Glomerular visceral epithelial cell (primary cell): Measurements from ENCODE around the gene P2RY2.

ENCODE experiments used
- DNase-seq: peaks from one replicate; pipeline ENCODE4 v3.0.0-alpha.2; 2016; ENCODE audit errors: extremely low spot score

Gene P2RY2

DNA sequence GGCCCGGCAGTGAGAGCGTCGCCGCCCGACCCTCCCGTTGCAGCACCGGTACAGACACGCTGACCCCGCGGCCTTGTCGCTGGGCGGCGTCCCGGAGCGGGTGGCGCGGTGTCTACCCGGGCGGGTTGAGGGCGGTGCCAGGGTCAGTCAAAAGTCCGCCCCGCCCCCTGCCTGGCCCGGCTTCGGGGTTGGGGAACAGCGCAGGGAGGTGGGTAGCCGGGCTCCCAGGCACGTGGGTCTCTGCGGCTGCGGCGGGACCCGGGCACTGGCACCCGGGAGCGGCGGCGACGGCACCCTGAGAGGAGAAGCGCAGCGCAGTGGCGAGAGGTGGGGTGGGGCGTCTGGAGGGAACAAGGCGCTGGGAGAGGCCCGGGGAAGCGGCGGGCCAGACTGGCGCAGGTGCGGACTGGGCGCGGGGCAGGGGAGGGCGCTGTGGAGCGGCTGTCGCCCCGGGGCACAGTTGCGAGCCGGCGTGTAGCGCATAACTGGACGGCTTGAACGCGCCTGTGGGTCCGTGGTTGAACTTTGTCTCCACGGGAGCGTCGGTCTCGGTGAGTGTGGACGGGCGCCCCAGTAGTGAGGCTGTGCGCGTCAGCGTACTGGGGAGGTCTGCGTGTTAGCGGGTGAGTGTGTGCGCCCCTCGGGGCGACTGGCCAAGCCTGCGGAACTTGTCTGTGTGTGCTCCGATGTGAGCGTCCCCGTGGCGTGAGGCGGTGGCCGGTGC lies at the start of gene P2RY2:
P2RY2 (plus strand) TSS at position 176 of the 724 bp plus-strand sequence. CDS start 15,879 bp downstream, outside the sequence.
- peak; percentile 47 for DNase-seq

GRCh38 chr11:73168925-73169579 lies 49.0 kb upstream of the P2RY2 start:
- no peak for DNase-seq

- DNase-seq: no peak
Observed at GRCh38 chr11:73170140-73170539, 47.9 kb upstream of the P2RY2 start.

- DNase-seq: no peak
Observed at GRCh38 chr11:73171436-73172161, 46.5 kb upstream of the P2RY2 start.

DNA sequence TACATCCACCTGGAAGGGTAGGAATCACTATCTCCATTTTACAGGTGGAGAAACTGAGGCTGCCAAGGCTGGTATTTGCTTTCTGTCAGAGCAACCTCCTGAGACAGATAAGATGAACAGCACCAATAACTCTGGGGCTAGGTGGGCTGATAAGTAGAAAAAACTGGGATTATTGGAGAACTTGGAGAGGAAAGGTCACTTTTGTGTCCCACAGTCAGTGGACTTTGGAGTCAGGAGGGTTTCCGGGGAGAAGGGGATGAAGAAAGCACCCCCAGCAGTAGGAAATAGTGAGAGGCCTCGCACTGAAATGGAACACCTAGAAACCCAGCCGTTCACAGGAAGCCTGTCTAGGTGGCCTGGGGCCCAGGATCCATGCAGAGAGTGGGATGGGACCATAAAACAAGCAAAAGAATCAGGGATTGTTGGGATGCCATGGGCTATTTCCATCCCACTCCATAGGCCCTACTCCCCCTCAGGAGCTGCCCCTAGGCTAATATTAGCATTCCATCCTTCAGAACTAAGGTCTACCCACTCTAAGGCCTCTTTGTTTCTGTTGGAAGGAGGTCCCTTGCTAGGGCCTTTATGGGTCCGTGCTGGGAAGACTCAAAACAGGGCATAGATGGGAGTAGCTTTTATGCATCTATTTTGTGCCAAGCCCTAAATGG lies 45.0 kb upstream of the P2RY2 start:
- no peak for DNase-seq

GRCh38 chr11:73173755-73174494 lies 44.2 kb upstream of the P2RY2 start:
- no peak for DNase-seq

- no peak for DNase-seq
Observed at GRCh38 chr11:73174495-73174791, 43.6 kb upstream of the P2RY2 start.

GRCh38 chr11:73175551-73176144 lies 42.4 kb upstream of the P2RY2 start:
- DNase-seq: no peak

GRCh38 chr11:73176145-73176873 lies 41.8 kb upstream of the P2RY2 start:
- no peak for DNase-seq

DNA sequence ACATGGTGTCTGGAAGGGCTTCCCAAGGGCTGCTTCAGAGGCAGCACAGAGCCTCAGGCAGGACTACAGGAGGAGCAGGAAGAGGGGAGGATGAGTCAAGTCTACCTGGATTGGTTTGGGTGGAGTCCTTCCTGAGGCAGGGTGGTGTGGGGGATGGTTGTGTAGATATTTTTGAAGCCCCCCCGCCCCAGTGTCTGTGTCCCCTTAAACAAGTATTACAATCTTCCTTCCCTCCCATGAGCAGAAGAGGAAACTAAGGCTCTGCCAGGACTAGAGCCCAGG lies 41.3 kb upstream of the P2RY2 start:
- no peak for DNase-seq

GRCh38 chr11:73177380-73177777 lies 40.7 kb upstream of the P2RY2 start:
- DNase-seq: no peak

GRCh38 chr11:73177778-73178539 lies 40.1 kb upstream of the P2RY2 start:
- peak; percentile 72 for DNase-seq

- no peak for DNase-seq
Observed at GRCh38 chr11:73178681-73179080, 39.4 kb upstream of the P2RY2 start.

DNA sequence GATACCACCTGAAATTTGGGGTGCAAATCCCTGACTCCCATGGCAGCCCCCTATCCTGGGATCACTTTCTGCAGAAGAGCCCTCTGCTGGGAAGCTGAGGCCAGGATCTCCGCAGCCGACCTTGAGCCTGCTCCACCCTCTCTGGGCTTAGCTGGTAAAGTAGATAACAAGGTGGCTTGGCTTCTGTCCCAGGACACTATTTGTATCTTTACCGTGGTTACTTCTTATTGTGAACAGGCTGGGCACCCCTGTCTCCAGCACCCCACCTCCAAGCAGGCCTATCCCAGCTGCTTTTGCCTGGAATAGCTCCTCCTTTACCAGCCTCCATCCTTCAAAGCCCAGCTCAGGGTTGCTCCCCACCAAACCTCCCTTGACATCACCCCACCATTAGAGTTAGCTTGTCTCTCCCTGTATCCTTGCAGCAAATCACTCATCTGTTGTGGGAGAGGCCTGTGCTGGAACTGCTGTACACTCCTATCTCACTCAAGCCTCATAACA lies 35.2 kb upstream of the P2RY2 start:
- DNase-seq: no peak

DNA sequence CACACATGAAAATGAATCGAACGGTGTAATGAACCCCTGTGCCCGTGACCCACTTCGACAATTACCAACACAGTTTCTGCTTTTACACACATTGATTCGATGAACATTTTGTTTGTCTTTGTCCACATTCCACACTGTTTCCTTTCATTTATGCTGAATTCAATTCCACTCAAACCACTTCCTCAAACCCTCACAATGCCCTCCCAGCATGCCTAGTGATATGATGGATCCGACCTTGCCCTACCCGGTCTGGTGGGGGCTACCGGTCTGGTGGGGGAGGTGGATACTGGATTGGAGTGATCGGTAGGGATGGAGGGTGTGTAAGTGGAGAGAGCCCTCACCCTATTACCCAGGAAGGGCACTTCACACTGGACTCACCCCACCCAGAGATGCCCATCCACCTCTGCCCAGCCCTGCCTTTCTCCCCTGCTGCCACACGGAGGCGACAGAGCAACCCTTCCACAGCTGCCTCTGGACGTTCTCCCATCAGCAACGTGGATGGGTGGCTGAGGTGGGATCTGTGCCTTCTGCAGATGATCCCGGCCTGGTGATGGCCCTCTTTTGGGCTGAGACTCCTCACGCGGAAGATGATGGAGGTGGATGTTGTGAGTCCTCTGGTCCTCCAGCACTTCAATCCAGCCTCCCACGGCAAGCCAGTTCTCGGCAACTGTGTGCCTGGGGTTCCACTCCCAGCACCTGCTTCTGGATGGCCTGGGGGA lies 33.0 kb upstream of the P2RY2 start:
- DNase-seq: peak; percentile 66

- peak; percentile 85 for DNase-seq
Observed at GRCh38 chr11:73185680-73186293, 32.3 kb upstream of the P2RY2 start.

- DNase-seq: no peak
Observed at GRCh38 chr11:73186294-73186850, 31.7 kb upstream of the P2RY2 start.

- DNase-seq: no peak
Observed at GRCh38 chr11:73186886-73187285, 31.2 kb upstream of the P2RY2 start.
